ENCODE results near the gene TLL1. TPM values are rescaled to one million over a fixed set of nuclear protein-coding genes. Genes with fewer than 3 reads are reported as not detected.

The TLL1 gene
- polyA plus RNA-seq, 3 donors, result not detected

GRCh38 chr4:165944900-165945299 is 71.9 kb downstream of the TLL1 start:
- DNase-seq, result no peak
- H3K27me3 Mint-ChIP-seq (ENCODE audit: low read depth in 3 of 3), result no peaks in the 10 kb centered on the region
- no peaks in the 10 kb centered on the region for H3K4me1 ChIP-seq (ENCODE audit: control insufficient read depth in 1 of 2, insufficient read depth in 2 of 2, low read length in 2 of 2)
- TF ChIP-seq, protein P1, sequence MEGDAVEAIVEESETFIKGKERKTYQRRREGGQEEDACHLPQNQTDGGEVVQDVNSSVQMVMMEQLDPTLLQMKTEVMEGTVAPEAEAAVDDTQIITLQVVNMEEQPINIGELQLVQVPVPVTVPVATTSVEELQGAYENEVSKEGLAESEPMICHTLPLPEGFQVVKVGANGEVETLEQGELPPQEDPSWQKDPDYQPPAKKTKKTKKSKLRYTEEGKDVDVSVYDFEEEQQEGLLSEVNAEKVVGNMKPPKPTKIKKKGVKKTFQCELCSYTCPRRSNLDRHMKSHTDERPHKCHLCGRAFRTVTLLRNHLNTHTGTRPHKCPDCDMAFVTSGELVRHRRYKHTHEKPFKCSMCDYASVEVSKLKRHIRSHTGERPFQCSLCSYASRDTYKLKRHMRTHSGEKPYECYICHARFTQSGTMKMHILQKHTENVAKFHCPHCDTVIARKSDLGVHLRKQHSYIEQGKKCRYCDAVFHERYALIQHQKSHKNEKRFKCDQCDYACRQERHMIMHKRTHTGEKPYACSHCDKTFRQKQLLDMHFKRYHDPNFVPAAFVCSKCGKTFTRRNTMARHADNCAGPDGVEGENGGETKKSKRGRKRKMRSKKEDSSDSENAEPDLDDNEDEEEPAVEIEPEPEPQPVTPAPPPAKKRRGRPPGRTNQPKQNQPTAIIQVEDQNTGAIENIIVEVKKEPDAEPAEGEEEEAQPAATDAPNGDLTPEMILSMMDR (IDR thresholded peaks at IDR 0.05), result no peak
- H3K36me3 Mint-ChIP-seq, result no peaks in the 10 kb centered on the region
- no peaks in the 10 kb centered on the region for H3K27me3 ChIP-seq (ENCODE audit: control insufficient read depth in 2 of 2, insufficient read depth in 2 of 2, low read length in 2 of 2)
- no peak overlapping the region for H3K27ac ChIP-seq (ENCODE audit: low read depth in 1 of 2, low read length in 2 of 2)
- H3K9me3 ChIP-seq (replicated peaks in 1 of 2; ENCODE audit: control insufficient read depth in 1 of 2, insufficient read depth in 1 of 2, low read length in 2 of 2), result peaks cover 0 to 2% of the 10 kb centered on the region in 2 donors
- 88% methylated on average over 2 of the region's 4 CpGs for WGBS (ENCODE audit: insufficient coverage)
- no peaks in the 10 kb centered on the region for H4K20me1 ChIP-seq (ENCODE audit: insufficient read depth, low read length)
- no peak overlapping the region for H3K9ac ChIP-seq (ENCODE audit: insufficient read depth, low read length, poor library complexity, severe bottlenecking)
- H3K36me3 ChIP-seq (replicated peaks in 1 of 2; ENCODE audit: control insufficient read depth in 1 of 2, insufficient read depth in 2 of 2, low read length in 2 of 2), result no peaks in the 10 kb centered on the region
- no peak overlapping the region for H3K4me2 ChIP-seq (replicated peaks; ENCODE audit: extremely low read depth, low read length, poor library complexity, severe bottlenecking)
- H3K4me3 Mint-ChIP-seq, result no peak overlapping the region
- peaks cover 0 to 4% (median 2%) of the 10 kb centered on the region in 7 donors for H3K9me3 Mint-ChIP-seq
- H3K4me3 ChIP-seq (replicated peaks in 1 of 3; ENCODE audit: low read depth in 2 of 3, low read length in 3 of 3), result no peak overlapping the region
- H3K4me1 Mint-ChIP-seq, result no peaks in the 10 kb centered on the region
- no peaks in the 10 kb centered on the region for H3K79me2 ChIP-seq (ENCODE audit: insufficient read depth, low read length)
- intact Hi-C loops (cut with micrococcal nuclease), result no loop called here
- H3K27ac Mint-ChIP-seq, result no peak overlapping the region
- no peak overlapping the region for H2AFZ ChIP-seq (ENCODE audit: insufficient read depth, low read depth, low read length, poor library complexity, severe bottlenecking)

DNA sequence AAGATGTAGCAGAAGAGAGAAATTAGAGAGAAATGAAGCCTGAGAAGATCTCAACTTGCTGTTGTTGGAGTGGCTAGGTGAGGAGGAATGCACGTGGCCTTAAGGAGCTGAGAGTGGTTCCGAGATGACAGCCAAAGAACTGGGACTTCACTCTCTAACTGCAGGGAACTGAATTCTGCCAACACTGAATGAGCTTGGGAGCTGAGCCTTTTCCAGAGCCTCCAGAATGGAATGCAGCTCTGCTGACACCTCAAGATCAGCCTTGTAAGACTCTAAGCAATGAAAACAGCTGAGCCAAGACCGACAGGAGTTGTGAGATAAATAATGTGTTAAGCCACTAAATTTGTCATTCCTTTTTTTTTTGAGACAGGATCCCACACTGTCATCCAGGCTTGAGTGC is 73.0 kb downstream of the TLL1 start:
- H2AFZ ChIP-seq (ENCODE audit: insufficient read depth, low read depth, low read length, poor library complexity, severe bottlenecking), result no peak overlapping the region
- Mint-ChIP-seq H3K27me3 (ENCODE audit: low read depth in 3 of 3) (peaks cover 0 to 2% (median 0%) of the 10 kb centered on the region in 3 donors), H3K4me1 (no peaks in the 10 kb centered on the region), H3K4me3 (no peak overlapping the region), H3K27ac (no peak overlapping the region), H3K36me3 (no peaks in the 10 kb centered on the region), H3K9me3 (peaks cover 0 to 4% (median 2%) of the 10 kb centered on the region in 7 donors)
- TF ChIP-seq, protein P1 (IDR thresholded peaks at IDR 0.05), result no peak
- H3K27me3 ChIP-seq (ENCODE audit: control insufficient read depth in 2 of 2, insufficient read depth in 2 of 2, low read length in 2 of 2), result no peaks in the 10 kb centered on the region
- DNase-seq, result no peak
- peaks cover 0 to 2% of the 10 kb centered on the region in 2 donors for H3K9me3 ChIP-seq (replicated peaks in 1 of 2; ENCODE audit: control insufficient read depth in 1 of 2, insufficient read depth in 1 of 2, low read length in 2 of 2)
- H3K4me2 ChIP-seq (replicated peaks; ENCODE audit: extremely low read depth, low read length, poor library complexity, severe bottlenecking), result no peak overlapping the region
- no peak overlapping the region for H3K4me3 ChIP-seq (replicated peaks in 1 of 3; ENCODE audit: low read depth in 2 of 3, low read length in 3 of 3)
- no peaks in the 10 kb centered on the region for H3K79me2 ChIP-seq (ENCODE audit: insufficient read depth, low read length)
- H3K9ac ChIP-seq (ENCODE audit: insufficient read depth, low read length, poor library complexity, severe bottlenecking), result no peak overlapping the region
- H3K36me3 ChIP-seq (replicated peaks in 1 of 2; ENCODE audit: control insufficient read depth in 1 of 2, insufficient read depth in 2 of 2, low read length in 2 of 2), result no peaks in the 10 kb centered on the region
- no peaks in the 10 kb centered on the region for H3K4me1 ChIP-seq (ENCODE audit: control insufficient read depth in 1 of 2, insufficient read depth in 2 of 2, low read length in 2 of 2)
- intact Hi-C loops (cut with micrococcal nuclease), result no loop called here
- no peaks in the 10 kb centered on the region for H4K20me1 ChIP-seq (ENCODE audit: insufficient read depth, low read length)
- no peak overlapping the region for H3K27ac ChIP-seq (ENCODE audit: low read depth in 1 of 2, low read length in 2 of 2)
- WGBS (ENCODE audit: insufficient coverage), result no CpG with 5 or more reads among the region's 3 CpGs

Measured in CD14-positive monocyte (primary cell).